K562 (cell line): ENCODE results near the gene DXO. TPM values are rescaled to one million over a fixed set of nuclear protein-coding genes. Genes with fewer than 3 reads are reported as not detected.

ENCODE experiments used
- ATAC-seq: fragments of 200-7000 bp; cut with Tn5 transposase; 3 replicates; pipeline ENCODE4 v1.9.1; 2020; ENCODE audit warnings: moderate library complexity
- BruUV-seq: library from RNA; stranded (reverse); fragments of 400-500 nt; replicated peaks from 2 replicates; lab custom pipeline; 2021; lab: Mats Ljungman, UMichigan
- CTCF ChIA-PET: fragments of 300-600 bp; formaldehyde crosslinking; extraction: SDS; loops from one replicate; lab custom pipeline; 2021; ENCODE audit warnings: low intra/inter-chr PET ratio; lab: Yijun Ruan, JAX
- POLR2A ChIA-PET: fragments of 300-600, 350-650 bp; sonication (Branson Sonifier 250); formaldehyde crosslinking; extraction: SDS; loops from one replicate; lab custom pipeline; 2021; ENCODE audit warnings: antibody characterized with exemption, inconsistent platforms; lab: Yijun Ruan, JAX
- DNase-seq, 4 experiments: peaks; one replicate each; pipeline versions ENCODE4 v3.0.0 to v3.0.0-alpha.2; 2011 to 2018; ENCODE audit warnings: low spot score in 3 of 4, mixed read lengths in 3 of 4; ENCODE audit errors: extremely low read depth in 1 of 4
- FAIRE-seq: peaks from 2 replicates; lab custom pipeline; 2011; peaks lifted over from hg19 to GRCh38; lab: Jason Lieb, UNC
- H2AFZ ChIP-seq: 2 replicates; pipeline ENCODE4 v1.6.0; 2011; ENCODE audit warnings: low read depth, low read length, control low read depth, inconsistent platforms
- H3K27ac ChIP-seq: fragments of 200-600 bp; 3 replicates; pipeline ENCODE4 v1.8.0; 2011; ENCODE audit warnings: low read depth, mild to moderate bottlenecking, control low read depth, inconsistent platforms, low read length, moderate library complexity, mixed read lengths; ENCODE audit errors: extremely low read depth
- H3K27me3 ChIP-seq, 2 experiments: fragments of 300-600 bp in 1 of 2; 2 replicates in 1 of 2; 3 replicates in 1 of 2; pipeline versions ENCODE4 v1.6.0 to v1.8.0; 2011; ENCODE audit warnings: inconsistent platforms in 2 of 2, low read length in 2 of 2, mild to moderate bottlenecking in 1 of 2, mixed read lengths in 1 of 2, moderate library complexity in 1 of 2; ENCODE audit not compliant: control insufficient read depth in 2 of 2, insufficient read depth in 2 of 2
- H3K36me3 ChIP-seq: fragments of 300-600 bp; 3 replicates; pipeline ENCODE4 v1.8.0; 2011; ENCODE audit warnings: mild to moderate bottlenecking, low read length, inconsistent platforms; ENCODE audit not compliant: control insufficient read depth, insufficient read depth
- H3K4me1 ChIP-seq, 2 experiments: fragments of 200-600 bp in 1 of 2; replicated peaks in 1 of 2; 2 replicates in 1 of 2; 3 replicates in 1 of 2; pipeline versions ENCODE4 v1.5.1 to v1.8.0; 2011; ENCODE audit warnings: inconsistent platforms in 2 of 2, low read length in 2 of 2, mild to moderate bottlenecking in 1 of 2, mixed read lengths in 1 of 2, moderate library complexity in 1 of 2; ENCODE audit not compliant: control insufficient read depth in 2 of 2, insufficient read depth in 2 of 2
- H3K4me2 ChIP-seq: 2 replicates; pipeline ENCODE4 v1.6.1; 2011; ENCODE audit warnings: low read length, control low read depth, inconsistent platforms, mixed read lengths; ENCODE audit not compliant: insufficient read depth
- H3K4me3 ChIP-seq: fragments of 200-600 bp; sonication (generic), shearing (Covaris generic); 2 replicates; pipeline ENCODE4 v1.5.1; 2016; ENCODE audit warnings: control low read depth, inconsistent platforms
- H3K79me2 ChIP-seq: fragments of 200-600 bp; 3 replicates; pipeline ENCODE4 v1.8.0; 2011; ENCODE audit warnings: low read length, inconsistent platforms; ENCODE audit not compliant: control insufficient read depth, insufficient read depth
- H3K9ac ChIP-seq, 2 experiments: 2 replicates each; pipeline versions ENCODE4 v1.6.0 to v1.6.1; 2011; ENCODE audit warnings: low read depth in 2 of 2, low read length in 2 of 2, control low read depth in 1 of 2, inconsistent platforms in 1 of 2, mild to moderate bottlenecking in 1 of 2, mixed read lengths in 1 of 2; ENCODE audit not compliant: insufficient read depth in 1 of 2
- H3K9me1 ChIP-seq: one replicate; pipeline ENCODE4 v1.6.0; 2011; ENCODE audit warnings: inconsistent platforms, mild to moderate bottlenecking, low read length, moderate library complexity; ENCODE audit not compliant: control insufficient read depth, insufficient read depth
- H3K9me3 ChIP-seq: replicated peaks from 2 replicates; pipeline ENCODE4 v1.5.1; 2011; ENCODE audit warnings: low read depth, low read length, inconsistent platforms; ENCODE audit not compliant: control insufficient read depth, insufficient read depth
- H4K20me1 ChIP-seq: replicated peaks from 2 replicates; pipeline ENCODE4 v1.6.1; 2011; ENCODE audit warnings: low read length, inconsistent platforms, mixed read lengths; ENCODE audit not compliant: control insufficient read depth, insufficient read depth
- DEAF1 ChIP-seq: fragments of 450-650 bp; formaldehyde crosslinking; IDR thresholded peaks from 2 replicates; pipeline ENCODE4 v1.4.0; 2020; ENCODE audit warnings: mild to moderate bottlenecking, moderate library complexity
- DPF2 ChIP-seq: fragments of 450-650 bp; IDR thresholded peaks from 2 replicates; pipeline ENCODE4 v1.6.1; 2016
- GMEB1 ChIP-seq: fragments of 250-450 bp; sonication (Bioruptor Pico); IDR thresholded peaks from 2 replicates; pipeline ENCODE4 v1.4.0; 2020; ENCODE audit warnings: mild to moderate bottlenecking
- NFATC3 ChIP-seq: fragments of 450-650 bp; IDR thresholded peaks from 2 replicates; pipeline ENCODE4 v1.6.1; 2017; ENCODE audit warnings: mild to moderate bottlenecking
- OTX1 ChIP-seq: fragments of 450-650 bp; formaldehyde crosslinking; IDR thresholded peaks from 2 replicates; pipeline ENCODE4 v1.4.0; 2022; ENCODE audit warnings: mild to moderate bottlenecking
- POLR2A ChIP-seq: fragments of 450-650 bp; conservative IDR thresholded peaks from 2 replicates; pipeline ENCODE4 v1.6.1; 2016
- POLR2G ChIP-seq: fragments of 200-400 bp; formaldehyde crosslinking; IDR thresholded peaks from 2 replicates; pipeline ENCODE4 v1.6.1; 2017; ENCODE audit warnings: low read depth, mild to moderate bottlenecking, antibody characterized with exemption, low read length, moderate library complexity
- RBFOX2 ChIP-seq: fragments of 200-400 bp; formaldehyde crosslinking; IDR thresholded peaks from 2 replicates; pipeline ENCODE4 v1.6.1; 2017; ENCODE audit warnings: low read depth, mild to moderate bottlenecking, low read length, moderate library complexity
- SMARCB1 ChIP-seq: IDR thresholded peaks from 2 replicates; pipeline ENCODE4 v1.6.1; 2011; ENCODE audit warnings: improper control_type of control experiment, low read depth; ENCODE audit not compliant: insufficient read length
- ZBTB12 ChIP-seq: fragments of 250-450 bp; sonication (Bioruptor Pico); IDR thresholded peaks from 2 replicates; pipeline ENCODE4 v1.4.0; 2020
- ZBTB49 ChIP-seq: sonication (generic); formaldehyde crosslinking; IDR thresholded peaks from 2 replicates; pipeline ENCODE4 v1.8.0; 2022; ENCODE audit warnings: missing genetic modification reagents, mild to moderate bottlenecking, borderline replicate concordance
- ZFP91 ChIP-seq: sonication (generic); formaldehyde crosslinking; IDR thresholded peaks from 2 replicates; pipeline ENCODE4 v1.8.0; 2022; ENCODE audit warnings: mild to moderate bottlenecking, missing genetic modification reagents
- ZNF274 ChIP-seq: IDR thresholded peaks from 2 replicates; pipeline ENCODE4 v1.6.1; 2011; ENCODE audit warnings: low read depth, mild to moderate bottlenecking, low read length, moderate library complexity, borderline replicate concordance
- ZNF780A ChIP-seq: fragments of 250-450 bp; sonication (Bioruptor Pico); IDR thresholded peaks from 2 replicates; pipeline ENCODE4 v1.5.0; 2021; ENCODE audit warnings: mild to moderate bottlenecking
- WGBS: fragments of 100-300 bp; shearing (Covaris generic); methylation state at CpG from one replicate; pipeline ENCODE4 v1.1.6; 2016; ENCODE audit warnings: low coverage, mixed read lengths; ENCODE audit not compliant: insufficient coverage; ENCODE audit errors: missing lambda C conversion rate; 5-methylcytosine and 5-hydroxymethylcytosine counted together
- in situ Hi-C: fragments of 300-500 bp; cut with MboI; formaldehyde crosslinking; loops from 4 replicates; pipeline ENCODE4 v1.15.0; 2018; ENCODE audit warnings: inconsistent platforms, mixed read lengths
- intact Hi-C: fragments of 100-400 bp; cut with micrococcal nuclease; formaldehyde crosslinking; loops from 2 replicates; pipeline ENCODE4 v1.14.2; 2022
- polyA plus RNA-seq, 8 experiments: library from polyadenylated mRNA; depleted of rRNA in 4 of 8; stranded (reverse) in 5 of 8; unstranded in 3 of 8; fragments of >200 nt; fragmentation: Nextera tagmentation in 2 of 8; fragmentation: Illumina TruSeq in 1 of 8; extraction: Ambion mirVana in 2 of 8; extraction: Trizol in 1 of 8; gene quantifications; 2 replicates each; pipeline versions ENCODE4 v1.2.1 to v1.2.3, GENCODE V29; 2011 to 2014; ENCODE audit warnings: inconsistent platforms in 1 of 8, missing spikeins in 1 of 8
- total RNA-seq, 7 experiments: library from RNA; depleted of rRNA in 6 of 7; stranded (reverse); fragments of >200 nt in 6 of 7; fragmentation: Illumina TruSeq in 2 of 7; extraction: Trizol in 2 of 7; gene quantifications; 2 replicates each; pipeline versions ENCODE4 v1.2.1 to v1.2.3, GENCODE V29; 2011 to 2021; ENCODE audit warnings: low replicate concordance in 1 of 7

Gene DXO
- total and polyA plus RNA-seq, 9 of the 15 experiments (the other 6 are each of a cell fraction or from before 2014, with no cell fraction given): 6.4 to 35.1 (median 19.4) TPM

GRCh38 chr6:31963921-31964320, 8.0 kb downstream of the DXO start:
- Histone ChIP-seq H3K9me1 (no peaks in the 10 kb centered on the region), H3K9me3 (no peaks in the 10 kb centered on the region), H4K20me1 (no peaks in the 10 kb centered on the region), H3K27me3 (no peaks in the 10 kb centered on the region), H3K9ac (peak overlapping the region in 1 of 2 experiments; percentile 47; a peak in 2 of 4 replicates), H3K4me1 (peaks cover 14 to 19% of the 10 kb centered on the region in 2 experiments; a peak in 4 of 5 replicates), H3K36me3 (peaks cover 89% of the 10 kb centered on the region), H2AFZ (no peak overlapping the region), H3K27ac (no peak overlapping the region), H3K4me3 (no peak overlapping the region), H3K79me2 (peaks cover 17% of the 10 kb centered on the region), H3K4me2 (no peak overlapping the region)
- intact Hi-C loops (no loop called here), in situ Hi-C loops (no loop called here)
- TF ChIP-seq OTX1 (CRISPR knock-in tag): no peak
- TF ChIP-seq DPF2: no peak
- peak; percentile 64 for TF ChIP-seq RBFOX2
- no peak for TF ChIP-seq ZFP91 (CRISPR knock-in tag)
- no peak for TF ChIP-seq NFATC3
- no peak for TF ChIP-seq ZBTB12
- TF ChIP-seq GMEB1 (CRISPR knock-in tag): no peak
- TF ChIP-seq DEAF1 (CRISPR knock-in tag): no peak
- no peak for TF ChIP-seq ZNF780A (CRISPR knock-in tag)
- TF ChIP-seq ZBTB49: no peak
- TF ChIP-seq POLR2G: 0 out of 2 replicates have a peak, but pooled peaks have one; percentile 17
- TF ChIP-seq POLR2A: no peak
- no peak for TF ChIP-seq ZNF274
- TF ChIP-seq SMARCB1: no peak
- ChIA-PET POLR2A (interaction anchor here (0.7 to 1.3 kb wide), 2 partner anchors 8 to 311 kb away, joined by 3 to 12 read pairs; partner anchors contain the start of gene DXO), CTCF (no interaction called here)
- ATAC-seq (no peak), DNase-seq (no peak), FAIRE-seq (no peak)
- no TSS peak for BruUV-seq
- WGBS: 95% methylated on average over 17 of the region's 19 CpGs
